HG03025 (cell line): ENCODE results near the gene GRIFIN.

ENCODE experiments used
- ATAC-seq: cut with Tn5 transposase; IDR thresholded peaks from one replicate; pipeline ENCODE4 v1.9.1; 2021; ENCODE audit warnings: mild to moderate bottlenecking, moderate library complexity; ENCODE audit not compliant: unreplicated experiment, low FRiP score

Gene GRIFIN

DNA sequence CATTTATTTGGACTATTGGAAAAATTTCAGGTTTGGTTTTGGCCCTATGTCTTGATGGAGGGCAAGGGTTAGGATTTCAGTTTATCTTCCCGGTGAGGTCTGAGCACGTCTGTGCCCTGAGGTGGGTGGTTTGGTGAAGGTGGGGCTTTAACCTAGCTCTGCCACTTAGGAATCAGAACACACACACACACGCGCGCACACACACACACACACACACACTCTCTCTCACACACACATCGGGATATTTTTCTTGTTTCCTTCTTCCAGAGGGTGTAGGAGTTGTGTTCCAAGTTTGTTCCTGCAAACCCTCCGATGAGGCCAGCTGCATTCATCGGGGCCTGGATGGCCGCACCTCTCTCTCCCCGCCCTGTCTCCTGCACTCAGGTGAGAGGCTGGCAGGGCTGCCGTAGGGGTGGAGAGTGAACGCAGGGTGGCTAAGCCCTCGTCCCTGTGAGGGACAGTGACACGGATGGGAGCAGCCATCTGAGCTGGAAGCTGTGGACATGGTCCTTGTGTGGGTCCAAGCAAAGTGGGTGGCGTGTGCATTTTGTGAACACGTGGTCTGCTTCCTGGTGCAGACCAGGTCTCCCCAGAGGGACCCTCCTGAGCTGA is 38.6 kb downstream of the GRIFIN start:
- ATAC-seq = no peak

DNA sequence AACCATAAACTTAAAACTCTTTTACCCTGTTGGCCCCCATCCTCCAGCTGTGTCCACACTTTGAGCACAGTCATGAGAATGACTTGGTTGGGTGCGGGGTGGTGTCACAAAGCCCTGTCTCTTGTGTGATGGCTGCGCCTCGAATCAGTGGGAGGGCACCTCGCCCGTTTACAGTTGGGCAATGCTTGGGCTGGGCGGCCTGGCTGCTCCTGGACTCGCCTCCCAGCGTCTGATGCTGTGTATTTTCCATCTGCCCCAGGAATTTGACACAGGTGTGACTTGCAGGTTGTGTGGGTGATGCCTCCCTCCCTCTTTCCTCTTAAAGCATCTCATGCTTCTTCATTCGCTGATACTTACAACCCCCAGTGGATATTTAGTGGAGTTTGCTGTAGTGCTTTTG is 39.1 kb downstream of the GRIFIN start:
- ATAC-seq = no peak

DNA sequence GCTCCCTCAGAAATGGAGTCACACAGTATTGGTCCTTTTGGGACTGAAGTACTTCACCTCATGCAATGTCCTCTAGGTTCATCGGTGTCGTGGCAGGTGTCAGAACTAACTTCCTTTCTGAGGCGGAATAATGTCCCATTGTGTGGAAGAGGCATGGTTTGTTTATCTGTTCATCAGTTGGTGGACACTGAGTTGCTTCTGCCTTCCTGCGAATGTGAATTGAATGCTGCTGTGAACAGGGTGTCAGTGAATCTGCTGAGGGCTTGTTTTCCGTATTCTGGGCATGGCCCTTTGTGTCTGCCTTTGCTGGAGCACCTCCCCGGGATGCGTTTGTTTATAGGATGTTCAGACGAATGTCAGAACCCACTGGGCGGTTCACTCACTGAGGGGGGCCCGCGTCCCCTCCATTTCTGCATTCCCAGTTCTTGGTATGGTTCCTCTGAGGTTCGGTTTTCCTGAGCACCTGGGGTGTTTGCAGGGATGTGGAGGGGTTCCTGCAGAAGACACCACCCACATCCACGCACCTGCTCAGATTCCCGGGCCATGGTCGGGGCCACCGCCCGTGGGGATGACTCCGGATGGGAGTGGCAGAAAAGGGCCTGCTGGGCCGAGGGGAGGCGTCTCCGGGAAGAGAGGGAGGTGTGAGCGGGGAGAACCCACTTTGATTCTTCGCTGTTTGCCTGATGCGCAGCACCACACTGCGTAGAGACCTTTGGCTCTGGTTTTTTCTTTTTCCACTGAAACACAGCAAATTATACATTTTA is 39.7 kb downstream of the GRIFIN start:
- ATAC-seq = no peak

DNA sequence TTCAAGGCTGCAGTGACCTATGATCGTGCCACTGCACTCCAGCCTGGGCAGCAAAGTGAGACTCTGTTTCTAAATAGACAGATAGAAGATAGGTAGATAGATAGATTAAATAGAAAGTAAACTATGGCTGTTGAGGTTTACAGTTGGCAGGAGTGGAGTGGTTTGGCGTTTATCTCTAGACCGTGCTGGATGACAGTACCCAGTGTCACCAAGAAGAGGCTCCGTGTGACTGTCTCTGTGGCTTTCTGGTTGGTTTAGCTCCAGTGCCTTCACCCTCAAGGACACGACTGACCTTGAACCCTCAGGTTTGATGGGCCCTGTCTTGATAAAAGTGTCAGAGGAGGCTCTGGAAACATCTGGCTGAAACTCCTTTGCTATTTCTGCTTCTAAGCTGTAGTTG is 41.1 kb downstream of the GRIFIN start:
- no peak for ATAC-seq

DNA sequence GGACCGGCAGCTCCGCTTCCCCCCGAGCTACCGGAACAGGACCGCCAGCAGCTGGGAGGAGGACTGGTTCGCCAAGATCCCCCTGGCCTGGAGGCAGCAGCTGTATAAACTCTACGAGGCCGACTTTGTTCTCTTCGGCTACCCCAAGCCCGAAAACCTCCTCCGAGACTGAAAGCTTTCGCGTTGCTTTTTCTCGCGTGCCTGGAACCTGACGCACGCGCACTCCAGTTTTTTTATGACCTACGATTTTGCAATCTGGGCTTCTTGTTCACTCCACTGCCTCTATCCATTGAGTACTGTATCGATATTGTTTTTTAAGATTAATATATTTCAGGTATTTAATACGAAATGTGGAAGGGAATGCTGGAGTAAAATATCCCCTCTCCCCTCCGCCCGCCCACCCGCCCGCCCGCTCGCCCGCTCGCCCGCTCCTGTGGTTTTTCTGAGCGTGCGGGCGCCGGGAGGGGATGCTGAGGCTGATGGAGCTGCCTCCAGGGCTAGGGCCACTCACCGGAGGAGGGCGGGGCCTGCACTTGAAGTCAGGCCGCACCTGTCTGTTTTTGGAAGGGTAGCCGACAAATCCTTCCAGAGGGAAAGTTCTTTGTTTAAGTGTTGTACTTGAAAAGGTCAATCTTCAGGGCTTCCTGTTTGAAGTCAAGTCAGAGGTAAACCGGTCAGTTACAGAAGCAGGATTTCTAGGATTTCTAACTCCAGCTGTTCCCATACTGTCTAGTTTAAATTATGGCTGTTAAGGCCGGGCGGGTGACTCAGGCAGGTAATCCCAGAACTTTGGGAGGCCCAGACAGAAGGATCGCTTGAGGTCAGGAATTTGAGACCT is 42.3 kb downstream of the GRIFIN start:
- no peak for ATAC-seq

DNA sequence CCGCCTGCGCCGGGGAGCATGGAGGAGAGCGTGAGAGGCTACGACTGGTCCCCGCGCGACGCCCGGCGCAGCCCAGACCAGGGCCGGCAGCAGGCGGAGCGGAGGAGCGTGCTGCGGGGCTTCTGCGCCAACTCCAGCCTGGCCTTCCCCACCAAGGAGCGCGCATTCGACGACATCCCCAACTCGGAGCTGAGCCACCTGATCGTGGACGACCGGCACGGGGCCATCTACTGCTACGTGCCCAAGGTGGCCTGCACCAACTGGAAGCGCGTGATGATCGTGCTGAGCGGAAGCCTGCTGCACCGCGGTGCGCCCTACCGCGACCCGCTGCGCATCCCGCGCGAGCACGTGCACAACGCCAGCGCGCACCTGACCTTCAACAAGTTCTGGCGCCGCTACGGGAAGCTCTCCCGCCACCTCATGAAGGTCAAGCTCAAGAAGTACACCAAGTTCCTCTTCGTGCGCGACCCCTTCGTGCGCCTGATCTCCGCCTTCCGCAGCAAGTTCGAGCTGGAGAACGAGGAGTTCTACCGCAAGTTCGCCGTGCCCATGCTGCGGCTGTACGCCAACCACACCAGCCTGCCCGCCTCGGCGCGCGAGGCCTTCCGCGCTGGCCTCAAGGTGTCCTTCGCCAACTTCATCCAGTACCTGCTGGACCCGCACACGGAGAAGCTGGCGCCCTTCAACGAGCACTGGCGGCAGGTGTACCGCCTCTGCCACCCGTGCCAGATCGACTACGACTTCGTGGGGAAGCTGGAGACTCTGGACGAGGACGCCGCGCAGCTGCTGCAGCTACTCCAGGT is 43.1 kb downstream of the GRIFIN start:
- no peak for ATAC-seq

DNA sequence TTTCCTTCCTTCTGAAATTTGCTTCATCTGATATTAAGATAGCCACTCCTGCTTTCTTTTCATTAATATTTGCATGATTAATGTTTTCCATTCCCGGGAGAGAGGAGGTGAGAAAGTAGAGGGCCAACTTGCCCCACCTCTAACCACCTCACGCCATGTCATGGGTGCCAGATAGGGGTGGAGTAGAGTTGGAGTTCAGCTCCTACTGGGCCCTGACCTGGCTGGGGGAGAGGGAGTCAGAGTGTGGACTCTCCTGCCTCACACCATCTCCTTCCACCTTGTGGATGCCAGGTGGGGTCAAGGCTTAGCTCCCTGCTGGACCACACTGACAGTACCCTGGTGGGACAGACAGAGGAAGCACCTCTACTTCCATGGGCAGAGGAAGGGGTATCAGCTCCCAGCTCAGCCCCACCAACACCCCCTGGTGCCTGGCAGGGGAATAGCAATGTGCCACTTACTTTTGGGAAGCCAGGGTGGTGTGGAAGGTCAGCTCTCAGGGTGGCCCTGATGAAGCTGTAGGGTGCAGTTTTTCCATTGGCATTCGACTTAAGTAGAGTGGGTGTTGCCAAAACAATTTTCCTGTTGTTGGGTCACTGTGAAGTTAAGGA is 44.8 kb downstream of the GRIFIN start:
- no peak for ATAC-seq

DNA sequence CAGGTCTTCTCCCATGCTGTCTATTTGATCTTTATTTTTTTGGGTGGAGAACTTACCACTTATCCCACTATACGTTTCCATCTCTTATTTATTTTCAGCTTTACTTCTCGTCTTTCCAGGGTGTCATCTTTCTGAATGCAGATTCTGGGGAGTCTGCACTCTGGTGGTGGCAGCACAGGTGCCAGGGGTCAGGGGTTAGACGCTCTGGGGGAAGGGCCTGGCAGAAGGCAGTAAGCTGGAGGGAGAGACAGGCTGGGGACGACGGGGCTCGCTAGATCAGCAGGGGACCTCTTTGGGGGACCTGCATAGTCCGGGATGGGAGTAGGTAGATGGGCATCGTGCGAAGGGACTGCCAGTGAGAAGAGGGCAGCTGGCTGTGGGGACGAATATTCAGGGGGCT is 50.4 kb downstream of the GRIFIN start:
- ATAC-seq = no peak
